Loucy (cell line): ENCODE measurements around the gene FBXO4.

ENCODE experiments used
- H2AFZ ChIP-seq: fragments of 200-600 bp; sonication (generic); 2 replicates; pipeline ENCODE4 v1.6.0; 2016; ENCODE audit warnings: antibody characterized with exemption, mild to moderate bottlenecking, low read length, moderate library complexity
- H3F3A ChIP-seq: fragments of 200-600 bp; 2 replicates; pipeline ENCODE4 v1.6.0; 2016; ENCODE audit warnings: antibody characterized with exemption, low read depth, mild to moderate bottlenecking
- H3K27me3 ChIP-seq: fragments of 200-600 bp; sonication (generic); 2 replicates; pipeline ENCODE4 v1.6.1; 2014; ENCODE audit warnings: low read length, mild to moderate bottlenecking; ENCODE audit not compliant: insufficient read depth, poor library complexity, severe bottlenecking
- H3K36me3 ChIP-seq: fragments of 200-600 bp; sonication (generic); 2 replicates; pipeline ENCODE4 v1.6.1; 2016; ENCODE audit warnings: low read length; ENCODE audit not compliant: insufficient read depth
- H3K4me1 ChIP-seq: fragments of 200-600 bp; sonication (generic); 2 replicates; pipeline ENCODE4 v1.5.1; 2014; ENCODE audit warnings: low read length, mild to moderate bottlenecking; ENCODE audit not compliant: insufficient read depth, poor library complexity, severe bottlenecking
- H3K4me2 ChIP-seq: fragments of 200-600 bp; sonication (generic); 2 replicates; pipeline ENCODE4 v1.6.0; 2014; ENCODE audit warnings: antibody characterized with exemption, low read length, low read depth, mild to moderate bottlenecking; ENCODE audit not compliant: poor library complexity, severe bottlenecking
- H3K4me3 ChIP-seq: fragments of 200-600 bp; sonication (generic); 2 replicates; pipeline ENCODE4 v1.5.1; 2014; ENCODE audit warnings: low read length, mild to moderate bottlenecking, mixed read lengths; ENCODE audit not compliant: poor library complexity, severe bottlenecking
- H3K79me2 ChIP-seq: fragments of 200-600 bp; sonication (generic); 2 replicates; pipeline ENCODE4 v1.6.1; 2014; ENCODE audit warnings: low read length; ENCODE audit not compliant: insufficient read depth
- H3K9ac ChIP-seq: fragments of 200-600 bp; sonication (generic); 2 replicates; pipeline ENCODE4 v1.6.0; 2014; ENCODE audit warnings: mild to moderate bottlenecking, low read depth, low read length, moderate library complexity; ENCODE audit not compliant: poor library complexity, severe bottlenecking
- H3K9me2 ChIP-seq: fragments of 200-600 bp; sonication (generic); replicated peaks from 2 replicates; pipeline ENCODE4 v1.6.1; 2016; ENCODE audit warnings: low read depth, low read length, mixed read lengths
- H3K9me3 ChIP-seq: fragments of 200-600 bp; sonication (generic); 2 replicates; pipeline ENCODE4 v1.6.1; 2014; ENCODE audit warnings: mild to moderate bottlenecking, antibody characterized with exemption, low read length, low read depth; ENCODE audit not compliant: insufficient read depth
- H4K20me1 ChIP-seq: fragments of 200-600 bp; sonication (generic); 2 replicates; pipeline ENCODE4 v1.6.0; 2014; ENCODE audit warnings: antibody characterized with exemption, low read length, mild to moderate bottlenecking; ENCODE audit not compliant: insufficient read depth, poor library complexity, severe bottlenecking
- EZH2phosphoT487 ChIP-seq: fragments of 200-600 bp; IDR thresholded peaks from 2 replicates; pipeline ENCODE4 v1.6.1; 2018; ENCODE audit warnings: antibody characterized with exemption, mild to moderate bottlenecking, moderate library complexity, borderline replicate concordance
- TF ChIP-seq, protein P1 (sequence below): fragments of 200-600 bp; sonication (generic); conservative IDR thresholded peaks from 2 replicates; pipeline ENCODE4 v1.5.1; 2014; ENCODE audit warnings: mild to moderate bottlenecking, antibody characterized with exemption, low read length

Gene FBXO4

DNA sequence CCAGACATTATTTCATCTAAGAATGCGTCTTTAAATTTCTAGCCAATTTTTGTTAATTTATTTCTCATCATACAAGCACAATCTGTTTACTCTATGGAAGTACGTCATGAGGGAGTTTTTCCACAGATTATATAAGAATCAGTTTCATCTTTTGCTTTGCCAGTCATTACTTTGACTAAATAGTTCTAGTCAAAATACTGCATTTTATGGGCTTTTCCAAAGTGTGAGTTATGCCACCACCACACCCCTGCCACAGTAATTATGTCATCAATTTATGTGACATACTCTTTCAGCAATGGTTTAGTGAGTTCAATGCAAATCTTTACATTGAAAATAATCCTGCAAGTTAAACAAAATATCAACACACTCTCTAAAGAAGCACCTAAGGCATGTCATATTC is 18.9 kb upstream of the FBXO4 start:
- H3K9me3 ChIP-seq = no peaks in the 10 kb centered on the region
- no peaks in the 10 kb centered on the region for H3F3A ChIP-seq
- TF ChIP-seq EZH2phosphoT487 = no peak
- TF ChIP-seq, protein P1, sequence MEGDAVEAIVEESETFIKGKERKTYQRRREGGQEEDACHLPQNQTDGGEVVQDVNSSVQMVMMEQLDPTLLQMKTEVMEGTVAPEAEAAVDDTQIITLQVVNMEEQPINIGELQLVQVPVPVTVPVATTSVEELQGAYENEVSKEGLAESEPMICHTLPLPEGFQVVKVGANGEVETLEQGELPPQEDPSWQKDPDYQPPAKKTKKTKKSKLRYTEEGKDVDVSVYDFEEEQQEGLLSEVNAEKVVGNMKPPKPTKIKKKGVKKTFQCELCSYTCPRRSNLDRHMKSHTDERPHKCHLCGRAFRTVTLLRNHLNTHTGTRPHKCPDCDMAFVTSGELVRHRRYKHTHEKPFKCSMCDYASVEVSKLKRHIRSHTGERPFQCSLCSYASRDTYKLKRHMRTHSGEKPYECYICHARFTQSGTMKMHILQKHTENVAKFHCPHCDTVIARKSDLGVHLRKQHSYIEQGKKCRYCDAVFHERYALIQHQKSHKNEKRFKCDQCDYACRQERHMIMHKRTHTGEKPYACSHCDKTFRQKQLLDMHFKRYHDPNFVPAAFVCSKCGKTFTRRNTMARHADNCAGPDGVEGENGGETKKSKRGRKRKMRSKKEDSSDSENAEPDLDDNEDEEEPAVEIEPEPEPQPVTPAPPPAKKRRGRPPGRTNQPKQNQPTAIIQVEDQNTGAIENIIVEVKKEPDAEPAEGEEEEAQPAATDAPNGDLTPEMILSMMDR = no peak
- no peaks in the 10 kb centered on the region for H3K9me2 ChIP-seq
- H3K4me1 ChIP-seq = peaks cover 41% of the 10 kb centered on the region
- H3K4me2 ChIP-seq = peak overlapping the region; percentile 85
- no peak overlapping the region for H2AFZ ChIP-seq
- H3K27me3 ChIP-seq = peaks cover 11% of the 10 kb centered on the region
- peaks cover 13% of the 10 kb centered on the region for H4K20me1 ChIP-seq
- peak overlapping the region; percentile 92 for H3K9ac ChIP-seq
- H3K36me3 ChIP-seq = peaks cover 14% of the 10 kb centered on the region; the same call in 1 of the 2 replicates
- peak overlapping the region; percentile 98 for H3K4me3 ChIP-seq
- H3K79me2 ChIP-seq = peaks cover 39% of the 10 kb centered on the region

DNA sequence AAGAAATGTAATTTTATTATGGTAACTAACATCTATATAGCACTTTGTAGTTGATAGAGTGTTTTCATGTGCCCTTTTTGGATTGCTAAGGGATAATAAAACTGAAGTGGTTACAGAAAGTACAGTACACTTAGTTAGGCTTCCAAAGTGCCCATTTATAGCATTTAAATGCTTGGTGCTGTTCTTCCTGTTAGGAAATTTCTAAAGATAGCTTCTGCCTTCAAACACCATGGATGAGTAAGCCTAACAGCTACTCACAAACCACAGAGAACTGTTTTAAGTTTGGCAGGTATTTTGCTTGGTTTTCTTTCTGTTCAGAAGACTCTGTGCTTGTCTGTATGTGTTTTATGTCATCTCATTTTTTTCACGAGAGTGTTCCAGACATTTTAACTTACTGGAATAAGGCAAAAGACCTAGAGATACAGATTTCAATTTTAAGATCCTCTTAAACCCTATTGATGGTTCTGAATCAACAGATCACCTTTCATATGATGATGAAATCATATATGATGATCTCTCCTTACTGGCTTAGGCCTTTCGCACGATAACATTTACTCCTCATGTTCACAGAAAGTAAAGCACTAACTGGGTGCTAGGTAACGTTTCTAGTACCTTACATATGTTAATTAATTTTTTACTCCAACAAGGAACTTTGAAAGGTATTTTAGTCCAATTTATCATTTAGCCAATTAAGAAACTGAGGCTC is 16.6 kb upstream of the FBXO4 start:
- H2AFZ ChIP-seq = no peak overlapping the region
- H3K27me3 ChIP-seq = no peaks in the 10 kb centered on the region
- H4K20me1 ChIP-seq = peaks cover 13% of the 10 kb centered on the region
- no peaks in the 10 kb centered on the region for H3K9me3 ChIP-seq
- H3K79me2 ChIP-seq = peaks cover 39% of the 10 kb centered on the region
- H3K9me2 ChIP-seq = no peaks in the 10 kb centered on the region
- no peaks in the 10 kb centered on the region for H3F3A ChIP-seq
- peak overlapping the region; percentile 60 for H3K4me2 ChIP-seq
- TF ChIP-seq EZH2phosphoT487 = no peak
- H3K9ac ChIP-seq = peak overlapping the region; percentile 7
- peaks cover 33% of the 10 kb centered on the region; the same call in 1 of the 2 replicates for H3K36me3 ChIP-seq
- H3K4me3 ChIP-seq = peak overlapping the region; percentile 26
- peaks cover 41% of the 10 kb centered on the region for H3K4me1 ChIP-seq

DNA sequence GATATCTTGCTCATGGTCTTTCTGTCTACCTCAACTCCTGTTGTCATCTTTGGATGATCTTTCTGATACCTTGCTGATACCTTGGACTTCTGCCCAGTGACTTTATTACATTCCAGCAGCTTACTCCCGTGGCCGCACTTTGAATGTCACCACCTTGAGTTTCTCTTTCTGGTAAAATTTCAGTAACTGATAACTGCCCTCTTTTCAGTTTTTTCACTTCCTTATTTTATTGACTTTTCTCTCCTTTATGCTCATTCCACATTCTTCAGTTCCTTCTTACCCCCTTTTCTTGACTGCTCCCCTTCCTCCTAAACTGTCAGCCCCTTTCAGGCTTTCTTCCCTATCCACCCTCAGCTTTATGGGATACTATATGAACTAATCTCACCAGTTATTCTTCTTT is 7.0 kb upstream of the FBXO4 start:
- Histone ChIP-seq H3F3A (no peaks in the 10 kb centered on the region), H3K27me3 (no peaks in the 10 kb centered on the region), H3K9me3 (0 out of 2 replicates have a peak, but pooled peaks cover 2% of the 10 kb centered on the region), H4K20me1 (no peaks in the 10 kb centered on the region), H3K36me3 (peaks cover 37% of the 10 kb centered on the region; the same call in 1 of the 2 replicates), H3K9me2 (no peaks in the 10 kb centered on the region), H3K4me1 (no peaks in the 10 kb centered on the region), H3K4me3 (no peak overlapping the region), H3K9ac (no peak overlapping the region), H2AFZ (no peak overlapping the region), H3K4me2 (no peak overlapping the region), H3K79me2 (no peaks in the 10 kb centered on the region)
- TF ChIP-seq, protein P1 = no peak
- no peak for TF ChIP-seq EZH2phosphoT487
